ENCODE data around the gene KCNH3. TPM values are rescaled to one million over a fixed set of nuclear protein-coding genes. Genes with fewer than 3 reads are reported as not detected.

KCNH3 gene
- total and polyA plus RNA-seq, 10 of the 15 experiments (the other 5 are each of a cell fraction or from before 2014, with no cell fraction given) = 0.03 to 0.45 (median 0.08) TPM; not detected in 5

DNA sequence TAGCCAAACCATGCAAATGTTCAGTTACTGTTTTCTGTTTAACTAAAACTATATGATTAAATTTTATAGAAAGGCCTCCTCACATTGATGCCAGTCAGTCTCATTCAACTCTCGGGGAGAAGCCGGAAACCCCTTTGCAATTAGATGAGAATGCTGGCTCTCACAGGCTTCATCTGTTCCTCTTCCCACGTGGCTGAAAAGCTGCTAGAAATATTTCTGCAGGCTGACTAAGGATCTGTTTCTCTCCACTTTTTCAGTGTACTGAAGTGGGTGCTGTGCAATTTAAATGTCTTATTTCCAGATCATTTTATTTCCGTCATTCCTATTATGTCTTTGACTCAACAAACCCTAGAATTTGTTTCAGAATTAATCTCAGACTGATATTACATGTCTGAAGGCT lies 17.4 kb upstream of the KCNH3 start:
- intact Hi-C loops (cut with micrococcal nuclease; ENCODE audit: unreplicated experiment) = no loop called here
- no peak overlapping the region for H3K27ac ChIP-seq (ENCODE audit: control insufficient read depth, insufficient read depth)
- H3K9ac ChIP-seq (ENCODE audit: control insufficient read depth, insufficient read depth, low read length) = no peak overlapping the region
- no peaks in the 10 kb centered on the region for H3K79me2 ChIP-seq (ENCODE audit: control insufficient read depth, insufficient read depth, low read length)
- no peak overlapping the region for H3K4me3 ChIP-seq
- TF ChIP-seq SUZ12 (IDR thresholded peaks at IDR 0.05; ENCODE audit: unreplicated experiment) = no peak
- TF ChIP-seq, protein P1, sequence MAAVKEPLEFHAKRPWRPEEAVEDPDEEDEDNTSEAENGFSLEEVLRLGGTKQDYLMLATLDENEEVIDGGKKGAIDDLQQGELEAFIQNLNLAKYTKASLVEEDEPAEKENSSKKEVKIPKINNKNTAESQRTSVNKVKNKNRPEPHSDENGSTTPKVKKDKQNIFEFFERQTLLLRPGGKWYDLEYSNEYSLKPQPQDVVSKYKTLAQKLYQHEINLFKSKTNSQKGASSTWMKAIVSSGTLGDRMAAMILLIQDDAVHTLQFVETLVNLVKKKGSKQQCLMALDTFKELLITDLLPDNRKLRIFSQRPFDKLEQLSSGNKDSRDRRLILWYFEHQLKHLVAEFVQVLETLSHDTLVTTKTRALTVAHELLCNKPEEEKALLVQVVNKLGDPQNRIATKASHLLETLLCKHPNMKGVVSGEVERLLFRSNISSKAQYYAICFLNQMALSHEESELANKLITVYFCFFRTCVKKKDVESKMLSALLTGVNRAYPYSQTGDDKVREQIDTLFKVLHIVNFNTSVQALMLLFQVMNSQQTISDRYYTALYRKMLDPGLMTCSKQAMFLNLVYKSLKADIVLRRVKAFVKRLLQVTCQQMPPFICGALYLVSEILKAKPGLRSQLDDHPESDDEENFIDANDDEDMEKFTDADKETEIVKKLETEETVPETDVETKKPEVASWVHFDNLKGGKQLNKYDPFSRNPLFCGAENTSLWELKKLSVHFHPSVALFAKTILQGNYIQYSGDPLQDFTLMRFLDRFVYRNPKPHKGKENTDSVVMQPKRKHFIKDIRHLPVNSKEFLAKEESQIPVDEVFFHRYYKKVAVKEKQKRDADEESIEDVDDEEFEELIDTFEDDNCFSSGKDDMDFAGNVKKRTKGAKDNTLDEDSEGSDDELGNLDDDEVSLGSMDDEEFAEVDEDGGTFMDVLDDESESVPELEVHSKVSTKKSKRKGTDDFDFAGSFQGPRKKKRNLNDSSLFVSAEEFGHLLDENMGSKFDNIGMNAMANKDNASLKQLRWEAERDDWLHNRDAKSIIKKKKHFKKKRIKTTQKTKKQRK (IDR thresholded peaks at IDR 0.05; ENCODE audit: low read depth, low read length) = no peak
- TF ChIP-seq IRF4 (IDR thresholded peaks at IDR 0.05; ENCODE audit: low read depth, low read length) = no peak
- no peak for TF ChIP-seq SRF (IDR thresholded peaks at IDR 0.05; ENCODE audit: low read depth in 2 of 2, low read length in 2 of 2)
- TF ChIP-seq CHD2 (IDR thresholded peaks at IDR 0.05; ENCODE audit: borderline replicate concordance, low read depth, low read length) = no peak
- TF ChIP-seq POU2F2 (IDR thresholded peaks at IDR 0.05; ENCODE audit: borderline replicate concordance, low read depth, low read length) = no peak
- TF ChIP-seq ATF7 (IDR thresholded peaks at IDR 0.05; ENCODE audit: low read depth) = no peak
- no peak for TF ChIP-seq NFYB (IDR thresholded peaks at IDR 0.05; ENCODE audit: insufficient read depth, low read depth, low read length)
- TF ChIP-seq NBN (IDR thresholded peaks at IDR 0.05) = no peak
- no peak overlapping the region for H3K4me2 ChIP-seq (ENCODE audit: control insufficient read depth, insufficient read depth)
- no peak for FAIRE-seq
- H3K36me3 ChIP-seq (ENCODE audit: control insufficient read depth in 2 of 2, insufficient read depth in 2 of 2, low read length in 1 of 2) = peaks cover 11 to 15% of the 10 kb centered on the region in 2 experiments; a peak in 3 of 4 replicates
- H4K20me1 ChIP-seq (ENCODE audit: control insufficient read depth, insufficient read depth) = no peaks in the 10 kb centered on the region
- WGBS (ENCODE audit: insufficient coverage, insufficient replicate concordance, low lambda C conversion rate, missing lambda C conversion rate) = 89% methylated on average over 4 of the region's 4 CpGs
- DNase-seq (ENCODE audit: low read depth, low spot score) = no peak
- no peaks in the 10 kb centered on the region for H3K27me3 ChIP-seq (replicated peaks in 1 of 2; ENCODE audit: control insufficient read depth in 2 of 2, insufficient read depth in 2 of 2, low read length in 1 of 2)
- H2AFZ ChIP-seq (ENCODE audit: control insufficient read depth, low read depth, low read length) = no peak overlapping the region
- no peak for ATAC-seq
- in situ Hi-C loops (cut with MboI) = no loop called here
- ChIA-PET SMC1A (ENCODE audit: uncharacterized antibody, unreplicated experiment) (interaction anchor here (33.2 kb wide), 1 partner anchor 160 kb away, joined by 740 read pairs; the partner anchor contains the start of gene SPATS2), CTCF (no interaction called here), RAD21 (ENCODE audit: unreplicated experiment) (no interaction called here), POLR2A (no interaction called here)
- H3K4me1 ChIP-seq (ENCODE audit: control insufficient read depth, insufficient read depth, low read length) = no peaks in the 10 kb centered on the region
- H3K9me3 ChIP-seq (replicated peaks; ENCODE audit: control insufficient read depth, insufficient read depth, low read length) = no peaks in the 10 kb centered on the region
- no TSS peak for BruUV-seq (replicated peaks)
